ENCODE measurements around the gene GPRC5C.

Gene GPRC5C

GRCh38 chr17:74407384-74407783 lies 24.5 kb upstream of the GPRC5C start:
- DNase-seq = no peak

GRCh38 chr17:74408262-74408661 lies 23.6 kb upstream of the GPRC5C start:
- DNase-seq = no peak

- DNase-seq = peak; percentile 83
These were observed 23.1 kb upstream of the GPRC5C start for GRCh38 chr17:74408815-74409214.

GRCh38 chr17:74410001-74410443 lies 21.9 kb upstream of the GPRC5C start:
- DNase-seq = no peak

- no peak for DNase-seq
These were observed 19.3 kb upstream of the GPRC5C start for GRCh38 chr17:74412581-74412980.

- DNase-seq = no peak
These were observed 18.4 kb upstream of the GPRC5C start for GRCh38 chr17:74413491-74413890.

GRCh38 chr17:74414510-74414909 lies 17.4 kb upstream of the GPRC5C start:
- no peak for DNase-seq

- no peak for DNase-seq
These were observed 16.1 kb upstream of the GPRC5C start for GRCh38 chr17:74415608-74416396.

- DNase-seq = no peak
These were observed 14.5 kb upstream of the GPRC5C start for GRCh38 chr17:74417178-74418045.

- no peak for DNase-seq
These were observed 11.9 kb upstream of the GPRC5C start for GRCh38 chr17:74419928-74420411.

GRCh38 chr17:74424117-74424516 lies 7.8 kb upstream of the GPRC5C start:
- DNase-seq = no peak

GRCh38 chr17:74424657-74425056 lies 7.2 kb upstream of the GPRC5C start:
- DNase-seq = no peak

- DNase-seq = no peak
These were observed 5.3 kb upstream of the GPRC5C start for GRCh38 chr17:74426551-74427047.

GRCh38 chr17:74427048-74427762 lies 4.7 kb upstream of the GPRC5C start:
- DNase-seq = no peak

- no peak for DNase-seq
These were observed 4.1 kb upstream of the GPRC5C start for GRCh38 chr17:74427763-74428153.

- DNase-seq = peak; percentile 68
These were observed 2.1 kb upstream of the GPRC5C start for GRCh38 chr17:74429604-74430384.

- DNase-seq = no peak
These were observed 1.5 kb upstream of the GPRC5C start for GRCh38 chr17:74430385-74430705.

GRCh38 chr17:74430706-74431567 lies 951 bp upstream of the GPRC5C start:
- DNase-seq = peak; percentile 90

- DNase-seq = no peak
These were observed 469 bp downstream of the GPRC5C start for GRCh38 chr17:74432424-74432690.

- DNase-seq = no peak
These were observed 991 bp downstream of the GPRC5C start for GRCh38 chr17:74432766-74433391.
